Fibroblast of peridontal ligament (primary cell): ENCODE data around the gene NEUROG3.
A peak's percentile ranks its signal among the peaks of the same experiment; 100 is the strongest.
"Not testable (repeated sequence)": the region's sequence is repeated elsewhere in the genome, so short reads cannot be mapped to it uniquely, and the experiment has no call there.

ENCODE experiments used
- DNase-seq: peaks from one replicate; pipeline ENCODE4 v3.0.0-alpha.2; 2010; ENCODE audit errors: extremely low read depth

NEUROG3 gene

DNA sequence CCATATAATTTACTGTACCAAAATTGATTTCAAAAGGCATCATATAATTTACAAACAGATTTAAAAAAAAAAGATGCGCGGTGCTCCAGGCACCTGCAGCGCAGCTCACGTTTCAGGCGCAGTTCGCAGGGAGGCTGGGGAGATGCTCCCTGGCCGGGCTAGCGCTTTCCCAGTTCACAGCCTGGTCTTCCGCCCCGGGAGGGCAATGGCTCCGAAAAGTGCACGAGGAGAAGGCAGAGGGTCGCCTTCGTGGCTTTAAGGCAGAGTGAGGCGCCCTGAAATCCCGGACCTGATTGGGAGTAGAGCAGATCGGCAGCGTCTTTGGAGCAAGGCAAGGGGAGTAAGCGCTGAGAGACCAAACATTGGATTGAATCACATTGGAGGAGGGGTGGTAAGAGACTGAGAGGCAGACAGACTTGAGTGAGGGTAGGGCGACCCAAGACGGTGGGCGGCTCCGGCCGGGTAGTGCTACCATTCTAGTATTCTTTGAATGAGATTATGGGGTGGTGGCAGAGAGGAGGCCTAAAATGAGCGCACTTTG is 1.5 kb downstream of the NEUROG3 start:
- DNase-seq, result no peak

DNA sequence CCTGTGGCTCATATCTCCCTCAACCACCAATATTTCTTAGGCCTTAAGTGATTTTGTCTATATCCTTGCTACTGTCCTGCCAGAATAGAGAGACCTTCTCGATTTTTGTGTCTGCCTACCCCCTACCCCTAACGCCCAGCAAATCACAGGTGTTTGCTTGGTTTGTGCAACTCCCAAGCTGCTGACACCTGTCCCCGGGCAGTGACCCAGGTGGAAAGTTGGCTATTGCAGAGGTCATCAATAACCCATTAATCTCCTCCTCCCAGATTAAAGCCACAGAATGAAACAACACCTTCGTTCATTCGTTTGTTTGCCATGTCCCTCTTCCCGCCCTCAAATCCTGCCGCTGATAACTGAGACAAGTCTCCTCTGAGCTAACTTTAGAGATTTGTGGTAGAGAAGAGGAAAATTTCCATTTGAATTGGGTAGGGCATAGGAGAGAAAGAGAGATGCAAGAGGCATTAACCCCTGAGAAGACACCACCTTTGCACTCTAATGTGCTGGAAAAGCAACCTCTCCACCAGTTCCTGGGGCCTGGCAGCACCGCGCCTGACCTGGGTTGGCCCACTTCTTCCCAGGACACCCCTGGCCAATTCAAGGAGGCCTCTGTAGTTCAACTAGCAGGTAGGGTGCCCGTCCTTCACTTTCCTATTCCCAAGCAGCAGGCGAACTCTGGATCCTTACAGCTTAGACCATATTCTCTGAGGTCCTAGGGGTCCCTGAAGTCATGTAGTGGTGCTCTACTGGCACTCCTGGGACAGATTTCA is 3.0 kb downstream of the NEUROG3 start:
- DNase-seq, result no peak

DNA sequence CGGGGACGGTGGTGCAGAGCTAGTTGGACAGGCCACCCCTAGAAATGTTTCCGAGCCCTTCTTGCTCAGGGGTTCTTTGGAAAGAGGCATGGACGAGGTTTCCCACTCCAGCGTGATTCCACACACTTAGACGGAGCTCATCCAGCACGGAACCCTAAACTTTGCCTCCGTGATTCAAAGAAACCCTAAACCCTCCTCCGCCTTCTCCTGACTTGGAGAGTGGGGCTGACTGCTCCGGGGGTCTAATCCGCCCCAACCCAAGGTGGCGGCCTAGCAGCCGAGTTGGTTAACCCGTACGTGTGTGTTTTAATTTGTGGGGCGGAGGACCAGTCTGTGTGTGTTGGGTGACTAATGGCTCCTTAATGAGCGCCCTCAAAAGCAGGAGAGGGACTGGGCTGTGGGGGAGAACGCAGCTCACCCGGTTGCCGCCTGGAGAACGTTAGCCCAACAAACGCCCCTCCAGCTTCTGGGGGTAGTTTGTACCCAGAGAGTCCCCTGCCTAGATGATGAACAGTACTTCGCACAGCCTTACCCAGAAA is 3.8 kb downstream of the NEUROG3 start:
- DNase-seq, result no peak

DNA sequence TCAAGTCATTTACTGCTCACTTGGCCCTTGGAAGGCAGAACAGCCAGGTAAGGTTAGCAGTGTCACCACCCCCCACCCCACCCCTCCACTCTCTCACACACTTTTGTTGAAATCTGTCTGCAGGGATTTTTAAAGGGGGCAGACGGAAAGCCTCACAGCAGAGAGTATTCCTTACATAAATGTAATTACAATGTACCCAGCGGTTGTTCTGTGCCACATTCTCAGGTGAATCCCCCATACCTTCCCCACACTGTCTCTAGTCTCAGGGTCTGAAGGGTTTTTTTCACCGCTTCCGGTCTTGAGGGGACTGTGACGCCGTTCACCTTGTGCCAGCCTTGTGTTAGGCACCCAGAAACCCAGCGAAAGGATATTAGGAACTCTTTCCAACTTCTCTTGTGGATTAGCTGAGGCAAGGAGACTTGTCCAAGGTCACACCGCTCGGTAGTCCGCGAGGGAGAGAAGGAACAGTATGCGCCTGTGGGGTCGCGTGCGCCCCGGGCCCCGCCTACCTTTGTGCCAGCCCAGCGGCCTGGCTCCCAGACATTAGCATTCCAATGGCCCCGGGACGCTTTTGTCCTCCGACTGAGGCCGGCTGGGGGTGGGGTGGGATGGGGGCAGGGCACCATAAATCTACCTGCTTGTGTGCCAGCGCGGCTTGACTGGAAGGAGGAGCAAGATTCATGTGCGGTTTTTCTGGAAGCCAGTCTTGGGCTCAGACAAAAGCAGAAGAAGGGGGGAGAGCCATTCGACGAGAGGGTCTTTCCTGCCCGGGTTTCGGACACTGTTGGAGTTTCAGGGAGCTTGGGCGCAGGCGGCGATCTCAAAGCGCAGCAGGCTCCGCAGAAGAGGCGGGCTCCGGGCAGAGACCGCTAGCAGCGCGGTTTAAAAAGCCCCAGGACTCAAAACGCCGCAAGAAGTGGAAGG is 4.5 kb downstream of the NEUROG3 start:
- no peak for DNase-seq

DNA sequence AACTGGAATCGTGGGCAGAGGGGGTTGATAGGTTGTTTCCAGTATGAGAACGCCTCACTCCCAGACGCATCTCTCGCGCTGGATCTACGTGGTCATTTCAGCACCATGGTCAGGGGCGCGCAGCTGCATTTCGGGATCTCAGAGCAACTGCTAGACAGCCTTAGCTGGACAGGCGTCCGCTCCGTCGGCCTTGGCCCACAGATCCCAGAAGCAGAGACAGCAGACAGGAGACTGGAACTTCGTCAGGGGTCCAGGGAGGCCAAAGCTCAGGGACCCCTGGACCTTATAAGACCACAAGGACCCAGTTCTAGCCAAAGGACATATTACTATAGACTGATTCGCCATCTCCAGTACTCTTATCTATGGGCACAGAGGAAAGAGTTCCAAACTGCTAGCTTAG is 5.3 kb downstream of the NEUROG3 start:
- peak; percentile 58 for DNase-seq

DNA sequence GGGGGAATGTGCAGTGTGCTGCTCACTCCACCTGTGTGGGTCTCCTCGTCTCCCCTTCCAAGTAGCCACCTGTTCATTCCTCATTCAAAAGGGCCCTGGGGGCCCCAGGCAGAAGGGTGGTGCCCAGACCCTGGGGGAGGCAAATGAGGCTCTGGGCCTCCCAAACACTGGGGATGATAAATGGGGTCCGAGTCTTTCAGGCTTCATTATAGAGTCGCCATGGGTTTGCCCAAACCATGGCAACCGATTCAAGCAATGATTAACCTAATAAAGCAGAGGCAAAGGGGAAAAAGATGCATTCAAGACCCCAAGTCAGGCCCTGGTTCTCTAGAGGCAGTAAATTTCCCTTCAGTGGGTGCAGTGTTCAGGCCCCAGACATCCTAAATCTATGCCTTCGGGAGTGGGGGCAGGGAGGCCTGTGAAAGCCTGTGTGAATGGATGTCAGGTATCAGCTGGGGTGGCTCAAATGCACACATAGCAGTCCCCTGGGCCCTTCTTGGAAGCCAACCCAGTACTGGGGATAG is 10.4 kb downstream of the NEUROG3 start:
- DNase-seq, result no peak

GRCh38 chr10:69559525-69559924 is 13.7 kb downstream of the NEUROG3 start:
- DNase-seq, result no peak

GRCh38 chr10:69558559-69558958 is 14.7 kb downstream of the NEUROG3 start:
- DNase-seq, result no peak

DNA sequence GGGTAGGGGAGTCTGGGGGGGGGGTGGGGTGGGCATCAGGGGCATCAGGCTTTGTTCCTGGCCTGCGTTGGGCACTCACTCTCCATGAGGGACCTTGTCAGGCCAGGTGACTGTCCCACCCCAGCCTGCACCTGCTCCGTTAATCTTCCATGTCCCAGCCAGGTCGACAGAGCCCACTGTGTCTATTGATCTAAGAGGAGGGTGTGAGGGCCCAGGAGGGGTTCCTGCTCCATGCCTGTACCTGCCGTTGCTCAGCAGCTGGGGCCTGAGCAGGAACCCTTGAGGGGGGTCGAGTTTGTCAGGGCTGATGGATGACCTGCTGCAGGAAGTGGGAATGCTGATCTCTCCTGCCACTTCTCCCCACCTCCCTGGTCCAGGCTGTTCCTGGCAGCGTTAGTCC is 18.6 kb downstream of the NEUROG3 start:
- no peak for DNase-seq

- DNase-seq, result no peak
Observed at GRCh38 chr10:69553328-69553727, 19.9 kb downstream of the NEUROG3 start.

- no peak for DNase-seq
Observed at GRCh38 chr10:69552268-69552667, 21.0 kb downstream of the NEUROG3 start.

- DNase-seq, result no peak
Observed at GRCh38 chr10:69549959-69550358, 23.3 kb downstream of the NEUROG3 start.

GRCh38 chr10:69541463-69541862 is 31.8 kb downstream of the NEUROG3 start:
- DNase-seq, result no peak

- no peak for DNase-seq
Observed at GRCh38 chr10:69538461-69538860, 34.8 kb downstream of the NEUROG3 start.

- no peak for DNase-seq
Observed at GRCh38 chr10:69537449-69537848, 35.8 kb downstream of the NEUROG3 start.

GRCh38 chr10:69536521-69536920 is 36.7 kb downstream of the NEUROG3 start:
- not testable (repeated sequence) for DNase-seq

GRCh38 chr10:69533658-69534057 is 39.6 kb downstream of the NEUROG3 start:
- no peak for DNase-seq

DNA sequence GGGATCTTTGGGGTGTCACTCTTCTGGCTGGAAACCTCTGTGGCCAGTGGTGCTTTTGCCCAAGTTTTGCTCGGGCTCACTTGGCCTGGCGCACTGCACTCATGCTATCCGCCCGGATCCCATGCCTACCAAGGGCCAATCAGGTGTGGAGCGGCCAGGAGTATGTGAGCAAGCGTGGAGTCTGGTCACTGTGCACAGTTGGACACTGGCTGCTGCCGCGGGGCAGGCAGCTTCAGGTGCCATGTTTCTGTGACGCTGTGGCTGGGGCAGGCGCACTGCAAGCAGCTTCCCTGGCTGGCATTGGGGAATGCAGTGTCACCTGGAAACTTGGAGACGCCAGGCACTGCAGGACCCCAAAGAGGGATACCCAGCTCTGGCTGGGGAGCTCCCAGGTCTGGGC is 45.3 kb downstream of the NEUROG3 start:
- DNase-seq, result no peak
